Measurements from ENCODE around the gene HNRNPA2B1. TPM values are rescaled to one million over a fixed set of nuclear protein-coding genes. Genes with fewer than 3 reads are reported as not detected.
"Not testable (repeated sequence)": the region's sequence is repeated elsewhere in the genome, so short reads cannot be mapped to it uniquely, and the experiment has no call there.

HNRNPA2B1 gene
- total RNA-seq, 4 donors from 2014 or later: 123 to 362 (median 208) TPM

DNA sequence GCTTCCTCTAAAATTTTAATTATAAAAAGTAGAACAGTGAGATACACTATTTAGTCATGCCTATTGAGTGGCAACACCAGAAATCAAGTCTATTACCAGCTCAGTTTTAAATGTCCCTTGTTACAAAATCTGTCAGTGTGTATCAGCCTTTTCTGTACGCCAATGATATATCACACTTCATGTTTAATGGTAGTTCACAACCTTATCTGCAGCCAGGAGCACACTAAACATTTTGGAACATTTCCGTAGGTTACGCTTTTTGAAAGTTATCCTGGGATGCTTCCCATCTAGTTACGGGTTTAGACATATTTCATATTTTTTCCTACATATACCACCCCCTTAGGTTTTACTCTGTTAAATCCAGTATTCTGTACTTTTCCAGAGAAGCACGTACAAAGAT, 5.4 kb downstream of the HNRNPA2B1 start:
- in situ Hi-C loops (cut with MboI; ENCODE audit: low pct_ligation_motif_present in 1 of 4, low pct_unique_long_range_greater_than_20kb in 1 of 4, low sequenced_read_pairs in 3 of 4) (loop anchor here in 2 of 4 donors (10.0 to 25.0 kb wide), 2 partner anchors 100 to 967 kb away; partner anchors contain the start of genes HOXA10 (in 2 of the 2), HOXA3 (in 2 of the 2), HOXA7 (in 2 of the 2) and HOXA9 (in 2 of the 2)), intact Hi-C loops (cut with DNase I; ENCODE audit: low total_unique reads) (no loop called here)
- no peak for DNase-seq
- peak overlapping the region in 1 of 4 donors; percentile 2 for H3K27ac ChIP-seq
- no peaks in the 10 kb centered on the region for H3K9me3 ChIP-seq
- H3K27me3 ChIP-seq: no peaks in the 10 kb centered on the region
- 69 to 70% methylated on average over 5 of the region's 5 CpGs for WGBS, 2 donors (ENCODE audit: low coverage in 1 of 2)
- peaks cover 42 to 70% (median 54%) of the 10 kb centered on the region in 4 donors for H3K4me1 ChIP-seq
- TF ChIP-seq POLR2AphosphoS5 (IDR thresholded peaks at IDR 0.05) (peak in 1 of 3 donors; percentile 7), EP300 (IDR thresholded peaks at IDR 0.05; ENCODE audit: low read depth) (no peak)
- peak overlapping the region in 1 of 4 donors; percentile 10 for H3K4me3 ChIP-seq
- H3K36me3 ChIP-seq: peaks cover 0 to 73% (median 34%) of the 10 kb centered on the region in 4 donors

DNA sequence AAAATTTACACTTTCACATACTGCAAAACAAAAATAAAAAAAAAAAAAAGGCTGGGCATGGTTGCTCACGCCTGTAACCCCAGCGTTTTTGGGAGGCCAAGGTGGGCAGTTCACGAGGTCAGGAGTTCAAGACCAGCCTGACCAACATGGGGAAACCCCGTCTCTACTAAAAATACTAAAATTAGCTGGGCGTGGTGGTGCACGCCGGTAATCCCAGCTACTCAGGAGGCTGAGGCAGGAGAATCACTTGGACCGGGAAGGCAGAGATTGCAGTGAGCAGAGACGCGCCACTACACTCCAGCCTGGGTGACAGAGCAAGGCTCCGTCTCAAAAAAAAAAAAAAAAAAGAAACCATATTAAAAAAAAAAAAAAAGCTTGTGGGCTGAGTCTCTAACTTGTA, 5.8 kb downstream of the HNRNPA2B1 start:
- H3K27me3 ChIP-seq; H3K4me3 ChIP-seq; DNase-seq; H3K9me3 ChIP-seq; intact Hi-C loops (cut with DNase I; ENCODE audit: low total_unique reads): not testable (repeated sequence)
- Histone ChIP-seq H3K27ac (peak overlapping the region in 2 of 4 donors; percentile 2 to 27), H3K4me1 (peaks cover 42 to 70% (median 54%) of the 10 kb centered on the region in 4 donors), H3K36me3 (peaks cover 0 to 77% (median 37%) of the 10 kb centered on the region in 4 donors)
- WGBS, 2 donors (ENCODE audit: low coverage in 1 of 2): 46% methylated on average over 11 of the region's 11 CpGs; no CpG with 5 or more reads in 1 of the 2 donors
- in situ Hi-C loops (cut with MboI; ENCODE audit: low pct_ligation_motif_present in 1 of 4, low pct_unique_long_range_greater_than_20kb in 1 of 4, low sequenced_read_pairs in 3 of 4): loop anchor here in 2 of 4 donors (10.0 to 25.0 kb wide), 2 partner anchors 100 to 968 kb away; partner anchors contain the start of genes HOXA10 (in 2 of the 2), HOXA3 (in 2 of the 2), HOXA7 (in 2 of the 2) and HOXA9 (in 2 of the 2)

GRCh38 chr7:26193432-26194207, 6.9 kb downstream of the HNRNPA2B1 start:
- H3K36me3 ChIP-seq: peaks cover 0 to 88% (median 39%) of the 10 kb centered on the region in 4 donors
- in situ Hi-C loops (cut with MboI; ENCODE audit: low pct_ligation_motif_present in 1 of 4, low pct_unique_long_range_greater_than_20kb in 1 of 4, low sequenced_read_pairs in 3 of 4): loop anchor here in 2 of 4 donors (10.0 to 25.0 kb wide), 2 partner anchors 99 to 969 kb away; partner anchors contain the start of genes HOXA10 (in 2 of the 2), HOXA3 (in 2 of the 2), HOXA7 (in 2 of the 2) and HOXA9 (in 2 of the 2)
- TF ChIP-seq POLR2A (IDR thresholded peaks at IDR 0.05): peak; percentile 8
- TF ChIP-seq, protein P1, sequence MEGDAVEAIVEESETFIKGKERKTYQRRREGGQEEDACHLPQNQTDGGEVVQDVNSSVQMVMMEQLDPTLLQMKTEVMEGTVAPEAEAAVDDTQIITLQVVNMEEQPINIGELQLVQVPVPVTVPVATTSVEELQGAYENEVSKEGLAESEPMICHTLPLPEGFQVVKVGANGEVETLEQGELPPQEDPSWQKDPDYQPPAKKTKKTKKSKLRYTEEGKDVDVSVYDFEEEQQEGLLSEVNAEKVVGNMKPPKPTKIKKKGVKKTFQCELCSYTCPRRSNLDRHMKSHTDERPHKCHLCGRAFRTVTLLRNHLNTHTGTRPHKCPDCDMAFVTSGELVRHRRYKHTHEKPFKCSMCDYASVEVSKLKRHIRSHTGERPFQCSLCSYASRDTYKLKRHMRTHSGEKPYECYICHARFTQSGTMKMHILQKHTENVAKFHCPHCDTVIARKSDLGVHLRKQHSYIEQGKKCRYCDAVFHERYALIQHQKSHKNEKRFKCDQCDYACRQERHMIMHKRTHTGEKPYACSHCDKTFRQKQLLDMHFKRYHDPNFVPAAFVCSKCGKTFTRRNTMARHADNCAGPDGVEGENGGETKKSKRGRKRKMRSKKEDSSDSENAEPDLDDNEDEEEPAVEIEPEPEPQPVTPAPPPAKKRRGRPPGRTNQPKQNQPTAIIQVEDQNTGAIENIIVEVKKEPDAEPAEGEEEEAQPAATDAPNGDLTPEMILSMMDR (IDR thresholded peaks at IDR 0.05): no peak

GRCh38 chr7:26192485-26193087, 8.0 kb downstream of the HNRNPA2B1 start:
- peaks cover 39 to 66% (median 52%) of the 10 kb centered on the region in 4 donors for H3K4me1 ChIP-seq
- intact Hi-C loops (cut with DNase I; ENCODE audit: low total_unique reads): no loop called here
- TF ChIP-seq POLR2A (IDR thresholded peaks at IDR 0.05) (no peak), POLR2AphosphoS5 (IDR thresholded peaks at IDR 0.05) (no peak), EP300 (IDR thresholded peaks at IDR 0.05; ENCODE audit: low read depth) (no peak)
- TF ChIP-seq, protein P1 (IDR thresholded peaks at IDR 0.05): no peak
- peak; percentile 16 for DNase-seq
- no peaks in the 10 kb centered on the region for H3K27me3 ChIP-seq
- H3K4me3 ChIP-seq: no peak overlapping the region
- WGBS, 2 donors (ENCODE audit: low coverage in 1 of 2): 61 to 64% methylated on average over 3 of the region's 3 CpGs
- H3K9me3 ChIP-seq: no peaks in the 10 kb centered on the region
- H3K36me3 ChIP-seq: peaks cover 0 to 90% (median 39%) of the 10 kb centered on the region in 4 donors
- H3K27ac ChIP-seq: no peak overlapping the region
- in situ Hi-C loops (cut with MboI; ENCODE audit: low pct_ligation_motif_present in 1 of 4, low pct_unique_long_range_greater_than_20kb in 1 of 4, low sequenced_read_pairs in 3 of 4): loop anchor here in 2 of 4 donors (10.0 to 25.0 kb wide), 2 partner anchors 98 to 970 kb away; partner anchors contain the start of genes HOXA10 (in 2 of the 2), HOXA3 (in 2 of the 2), HOXA7 (in 2 of the 2) and HOXA9 (in 2 of the 2)

More at GRCh38 chr7:26193432-26194207, 6.9 kb downstream of the HNRNPA2B1 start:
- peak overlapping the region in 1 of 4 donors; percentile 27 for H3K27ac ChIP-seq
- WGBS, 2 donors (ENCODE audit: low coverage in 1 of 2): 33 to 62% methylated on average over 3 to 8 of the region's 8 CpGs
- DNase-seq: no peak
- H3K27me3 ChIP-seq: no peaks in the 10 kb centered on the region
- intact Hi-C loops (cut with DNase I; ENCODE audit: low total_unique reads): no loop called here
- H3K4me3 ChIP-seq: no peak overlapping the region
- peaks cover 42 to 70% (median 54%) of the 10 kb centered on the region in 4 donors for H3K4me1 ChIP-seq
- H3K9me3 ChIP-seq: no peaks in the 10 kb centered on the region

All from transverse colon (tissue), 4 donors.